Activated CD8-positive, alpha-beta T cell treated with anti-CD3 and anti-CD28 coated beads, Interleukin-2, amount 10 ng/mL, durations not matched to agents 7 days and 5 days (primary cell): ENCODE data around the gene MEP1A. TPM values are rescaled to one million over a fixed set of nuclear protein-coding genes. Genes with fewer than 3 reads are reported as not detected.
A peak's percentile ranks its signal among the peaks of the same experiment; 100 is the strongest.
"Not testable (repeated sequence)": the region's sequence is repeated elsewhere in the genome, so short reads cannot be mapped to it uniquely, and the experiment has no call there.

Experiments used
- ATAC-seq: fragments of 150-1000 bp; cut with Tn5 transposase; one replicate; pipeline ENCODE4 v1.10.0; 2021; ENCODE audit warnings: moderate library complexity
- CTCF ChIA-PET: fragments of 350-600 bp; sonication (Branson Sonifier 250); formaldehyde crosslinking; loops from one replicate; lab custom pipeline; 2021; ENCODE audit warnings: antibody characterized with exemption; lab: Charles Lee
- POLR2A ChIA-PET: fragments of 350-600 bp; sonication (Branson Sonifier 250); formaldehyde crosslinking; loops from one replicate; lab custom pipeline; 2021; ENCODE audit warnings: antibody characterized with exemption; lab: Charles Lee
- DNase-seq: peaks from one replicate; pipeline ENCODE4 v3.0.0-alpha.2; 2020
- H3K27ac Mint-ChIP-seq: one replicate; pipeline ENCODE4 v1.8.0; 2021; ENCODE audit warnings: mild to moderate bottlenecking, mixed read lengths
- H3K27me3 Mint-ChIP-seq: one replicate; pipeline ENCODE4 v1.8.0; 2021; ENCODE audit warnings: low read depth, mixed read lengths
- H3K36me3 Mint-ChIP-seq: one replicate; pipeline ENCODE4 v1.8.0; 2021; ENCODE audit warnings: low read depth, mixed read lengths
- H3K4me1 Mint-ChIP-seq: one replicate; pipeline ENCODE4 v1.8.0; 2021; ENCODE audit warnings: low read depth, mixed read lengths
- H3K4me3 Mint-ChIP-seq: one replicate; pipeline ENCODE4 v1.8.0; 2021; ENCODE audit warnings: mild to moderate bottlenecking, mixed read lengths
- H3K9me3 Mint-ChIP-seq: one replicate; pipeline ENCODE4 v1.8.0; 2022; ENCODE audit warnings: mixed read lengths; ENCODE audit not compliant: insufficient read depth
- total RNA-seq, 2 experiments: library from RNA; stranded (reverse); gene quantifications; one replicate each; pipeline ENCODE4 v1.2.3, GENCODE V29; 2021

Gene MEP1A
- total RNA-seq, 2 experiments from 2014 or later = not detected

- no peak overlapping the region for H3K27ac Mint-ChIP-seq
- ChIA-PET POLR2A (no interaction called here), CTCF (interaction anchor here (0.6 to 2.3 kb wide), 13 partner anchors 12 to 932 kb away, joined by 3 to 14 read pairs (median 4); no protein-coding TSS in a partner anchor)
- peak overlapping the region; percentile 36 for H3K4me3 Mint-ChIP-seq
- H3K36me3 Mint-ChIP-seq = no peaks in the 10 kb centered on the region
- peaks cover 3% of the 10 kb centered on the region for H3K9me3 Mint-ChIP-seq
- ATAC-seq (peak; percentile 88), DNase-seq (peak; percentile 68)
- H3K27me3 Mint-ChIP-seq = peaks cover 13% of the 10 kb centered on the region
- peaks cover 5% of the 10 kb centered on the region for H3K4me1 Mint-ChIP-seq
These were observed 55.6 kb downstream of the MEP1A start for GRCh38 chr6:46848684-46849360.

- POLR2A ChIA-PET = no interaction called here
- ATAC-seq = no peak
- Mint-ChIP-seq H3K4me1 (peaks cover 5% of the 10 kb centered on the region), H3K27me3 (peaks cover 14% of the 10 kb centered on the region), H3K4me3 (no peak overlapping the region), H3K9me3 (no peaks in the 10 kb centered on the region), H3K36me3 (no peaks in the 10 kb centered on the region), H3K27ac (no peak overlapping the region)
- CTCF ChIA-PET = interaction anchor here (0.6 to 2.3 kb wide), 8 partner anchors 12 to 931 kb away, joined by 3 to 14 read pairs (median 4); no protein-coding TSS in a partner anchor
- DNase-seq = no peak
These were observed 56.1 kb downstream of the MEP1A start for GRCh38 chr6:46849361-46849690.

GRCh38 chr6:46850792-46851191 is 57.6 kb downstream of the MEP1A start:
- CTCF ChIA-PET = no interaction called here
- H3K4me3 Mint-ChIP-seq = no peak overlapping the region
- no peak for DNase-seq
- H3K4me1 Mint-ChIP-seq = peaks cover 5% of the 10 kb centered on the region
- no peak overlapping the region for H3K27ac Mint-ChIP-seq
- POLR2A ChIA-PET = no interaction called here
- H3K27me3 Mint-ChIP-seq = peaks cover 14% of the 10 kb centered on the region
- H3K36me3 Mint-ChIP-seq = no peaks in the 10 kb centered on the region
- ATAC-seq = no peak
- no peaks in the 10 kb centered on the region for H3K9me3 Mint-ChIP-seq

GRCh38 chr6:46851576-46851975 is 58.4 kb downstream of the MEP1A start:
- H3K4me3 Mint-ChIP-seq, CTCF ChIA-PET, H3K9me3 Mint-ChIP-seq, DNase-seq, H3K36me3 Mint-ChIP-seq, H3K27ac Mint-ChIP-seq, H3K4me1 Mint-ChIP-seq, ATAC-seq, POLR2A ChIA-PET: not testable (repeated sequence)
- H3K27me3 Mint-ChIP-seq = peaks cover 14% of the 10 kb centered on the region

- ATAC-seq, H3K9me3 Mint-ChIP-seq, H3K4me3 Mint-ChIP-seq, H3K27me3 Mint-ChIP-seq, H3K27ac Mint-ChIP-seq, POLR2A ChIA-PET, H3K4me1 Mint-ChIP-seq, H3K36me3 Mint-ChIP-seq: not testable (repeated sequence)
- DNase-seq = peak; percentile 34
- CTCF ChIA-PET = interaction anchor here (0.9 to 1.3 kb wide), 2 partner anchors 15 to 67 kb away, joined by 3 read pairs; no protein-coding TSS in a partner anchor
These were observed 62.8 kb downstream of the MEP1A start for GRCh38 chr6:46855966-46856365.

GRCh38 chr6:46862381-46862780 is 69.2 kb downstream of the MEP1A start:
- H3K27me3 Mint-ChIP-seq = no peaks in the 10 kb centered on the region
- H3K9me3 Mint-ChIP-seq = no peaks in the 10 kb centered on the region
- POLR2A ChIA-PET = no interaction called here
- no peak overlapping the region for H3K27ac Mint-ChIP-seq
- no peaks in the 10 kb centered on the region for H3K36me3 Mint-ChIP-seq
- DNase-seq (no peak), ATAC-seq (no peak)
- CTCF ChIA-PET = interaction anchor here (3.0 kb wide), 1 partner anchor 14 kb away, joined by 12 read pairs; no protein-coding TSS in a partner anchor
- no peaks in the 10 kb centered on the region for H3K4me1 Mint-ChIP-seq
- H3K4me3 Mint-ChIP-seq = no peak overlapping the region

GRCh38 chr6:46863791-46864190 is 70.6 kb downstream of the MEP1A start:
- ATAC-seq (no peak), DNase-seq (no peak)
- H3K4me3 Mint-ChIP-seq = no peak overlapping the region
- POLR2A ChIA-PET = no interaction called here
- H3K4me1 Mint-ChIP-seq = no peaks in the 10 kb centered on the region
- CTCF ChIA-PET = no interaction called here
- no peaks in the 10 kb centered on the region for H3K9me3 Mint-ChIP-seq
- H3K27me3 Mint-ChIP-seq = no peaks in the 10 kb centered on the region
- no peaks in the 10 kb centered on the region for H3K36me3 Mint-ChIP-seq
- H3K27ac Mint-ChIP-seq = no peak overlapping the region

GRCh38 chr6:46865221-46865620 is 72.0 kb downstream of the MEP1A start:
- ChIA-PET CTCF (no interaction called here), POLR2A (no interaction called here)
- H3K27me3 Mint-ChIP-seq = no peaks in the 10 kb centered on the region
- no peak overlapping the region for H3K27ac Mint-ChIP-seq
- H3K4me1 Mint-ChIP-seq = no peaks in the 10 kb centered on the region
- H3K4me3 Mint-ChIP-seq = no peak overlapping the region
- no peak for ATAC-seq
- no peak for DNase-seq
- no peaks in the 10 kb centered on the region for H3K36me3 Mint-ChIP-seq
- no peaks in the 10 kb centered on the region for H3K9me3 Mint-ChIP-seq

GRCh38 chr6:46867411-46867810 is 74.2 kb downstream of the MEP1A start:
- Mint-ChIP-seq H3K27me3 (peaks cover 4% of the 10 kb centered on the region), H3K9me3 (no peaks in the 10 kb centered on the region), H3K4me3 (no peak overlapping the region), H3K27ac (no peak overlapping the region), H3K36me3 (no peaks in the 10 kb centered on the region), H3K4me1 (no peaks in the 10 kb centered on the region)
- CTCF ChIA-PET = no interaction called here
- POLR2A ChIA-PET = interaction anchor here (0.6 kb wide), 1 partner anchor 64 kb away, joined by 3 read pairs; no protein-coding TSS in a partner anchor
- no peak for ATAC-seq
- DNase-seq = no peak

- no peak for DNase-seq
- ChIA-PET CTCF (no interaction called here), POLR2A (no interaction called here)
- no peaks in the 10 kb centered on the region for H3K4me1 Mint-ChIP-seq
- H3K27ac Mint-ChIP-seq = no peak overlapping the region
- H3K9me3 Mint-ChIP-seq = no peaks in the 10 kb centered on the region
- H3K27me3 Mint-ChIP-seq = peaks cover 2% of the 10 kb centered on the region
- no peak overlapping the region for H3K4me3 Mint-ChIP-seq
- H3K36me3 Mint-ChIP-seq = no peaks in the 10 kb centered on the region
- no peak for ATAC-seq
These were observed 82.9 kb downstream of the MEP1A start for GRCh38 chr6:46876126-46876525.

GRCh38 chr6:46879003-46879402 is 85.8 kb downstream of the MEP1A start:
- Mint-ChIP-seq H3K4me1 (no peaks in the 10 kb centered on the region), H3K27ac (no peak overlapping the region), H3K36me3 (no peaks in the 10 kb centered on the region), H3K4me3 (no peak overlapping the region), H3K27me3 (no peaks in the 10 kb centered on the region), H3K9me3 (no peaks in the 10 kb centered on the region)
- DNase-seq = no peak
- ChIA-PET POLR2A (no interaction called here), CTCF (no interaction called here)
- no peak for ATAC-seq

- H3K36me3 Mint-ChIP-seq = no peaks in the 10 kb centered on the region
- H3K27ac Mint-ChIP-seq = no peak overlapping the region
- no peaks in the 10 kb centered on the region for H3K27me3 Mint-ChIP-seq
- H3K9me3 Mint-ChIP-seq = no peaks in the 10 kb centered on the region
- no peak for DNase-seq
- ATAC-seq = no peak
- ChIA-PET POLR2A (no interaction called here), CTCF (no interaction called here)
- no peak overlapping the region for H3K4me3 Mint-ChIP-seq
- H3K4me1 Mint-ChIP-seq = no peaks in the 10 kb centered on the region
These were observed 89.5 kb downstream of the MEP1A start for GRCh38 chr6:46882645-46883044.
